Activated naive CD8-positive, alpha-beta T cell treated with anti-CD3 and anti-CD28 coated beads, Interleukin-2, amount 10 ng/mL, durations not matched to agents 7 days and 5 days (primary cell): ENCODE measurements around the gene MANBA. TPM values are rescaled to one million over a fixed set of nuclear protein-coding genes. Genes with fewer than 3 reads are reported as not detected.

ENCODE experiments used
- ATAC-seq: fragments of 150-1000 bp; cut with Tn5 transposase; one replicate; pipeline ENCODE4 v1.10.0; 2021; ENCODE audit warnings: low read depth, moderate library complexity
- POLR2A ChIA-PET: fragments of 350-600 bp; sonication (Branson Sonifier 250); formaldehyde crosslinking; loops from one replicate; lab custom pipeline; 2021; ENCODE audit warnings: antibody characterized with exemption; lab: Charles Lee
- DNase-seq: peaks from one replicate; pipeline ENCODE4 v3.0.0; 2021
- H3K27ac Mint-ChIP-seq: one replicate; pipeline ENCODE4 v1.8.0; 2022; ENCODE audit warnings: mild to moderate bottlenecking, mixed read lengths
- H3K27me3 Mint-ChIP-seq: one replicate; pipeline ENCODE4 v1.8.0; 2022; ENCODE audit warnings: mild to moderate bottlenecking, moderate library complexity, mixed read lengths
- H3K36me3 Mint-ChIP-seq: one replicate; pipeline ENCODE4 v1.8.0; 2021; ENCODE audit warnings: mild to moderate bottlenecking, mixed read lengths
- H3K4me1 Mint-ChIP-seq: one replicate; pipeline ENCODE4 v1.8.0; 2021; ENCODE audit warnings: mixed read lengths
- H3K4me3 Mint-ChIP-seq: one replicate; pipeline ENCODE4 v1.8.0; 2022; ENCODE audit warnings: mild to moderate bottlenecking, moderate library complexity, mixed read lengths
- H3K9me3 Mint-ChIP-seq: one replicate; pipeline ENCODE4 v1.8.0; 2021; ENCODE audit warnings: mixed read lengths
- total RNA-seq, 2 experiments: library from RNA; stranded (reverse); gene quantifications; one replicate each; pipeline ENCODE4 v1.2.3, GENCODE V29; 2021

The MANBA gene
- total RNA-seq, 2 experiments from 2014 or later: 23.8 to 27.2 TPM

GRCh38 chr4:102599455-102599854 is 161.3 kb downstream of the MANBA start:
- H3K36me3 Mint-ChIP-seq: peaks cover 77% of the 10 kb centered on the region
- peaks cover 74% of the 10 kb centered on the region for H3K4me1 Mint-ChIP-seq
- DNase-seq (no peak), ATAC-seq (no peak)
- H3K9me3 Mint-ChIP-seq: peaks cover 7% of the 10 kb centered on the region
- peak overlapping the region; percentile 86 for H3K27ac Mint-ChIP-seq
- no peaks in the 10 kb centered on the region for H3K27me3 Mint-ChIP-seq
- peak overlapping the region; percentile 33 for H3K4me3 Mint-ChIP-seq
- POLR2A ChIA-PET: interaction anchor here (0.6 to 3.8 kb wide), 7 partner anchors 9 to 98 kb away, joined by 3 to 26 read pairs (median 7); no protein-coding TSS in a partner anchor

GRCh38 chr4:102598762-102599374 is 161.9 kb downstream of the MANBA start:
- Mint-ChIP-seq H3K4me3 (peak overlapping the region; percentile 52), H3K4me1 (peaks cover 76% of the 10 kb centered on the region), H3K27ac (peak overlapping the region; percentile 86), H3K27me3 (no peaks in the 10 kb centered on the region), H3K9me3 (peaks cover 7% of the 10 kb centered on the region), H3K36me3 (peaks cover 77% of the 10 kb centered on the region)
- ATAC-seq (no peak), DNase-seq (no peak)
- POLR2A ChIA-PET: interaction anchor here (1.0 to 3.8 kb wide), 7 partner anchors 8 to 21 kb away, joined by 3 to 26 read pairs (median 9); no protein-coding TSS in a partner anchor

- Mint-ChIP-seq H3K9me3 (peaks cover under 1% of the 10 kb centered on the region), H3K36me3 (peaks cover 73% of the 10 kb centered on the region), H3K27ac (peak overlapping the region; percentile 86), H3K4me3 (peak overlapping the region; percentile 52), H3K27me3 (no peaks in the 10 kb centered on the region), H3K4me1 (peaks cover 72% of the 10 kb centered on the region)
- DNase-seq: no peak
- ATAC-seq: peak; percentile 90
- POLR2A ChIA-PET: interaction anchor here (0.7 to 3.8 kb wide), 9 partner anchors 8 to 230 kb away, joined by 3 to 26 read pairs (median 4); no protein-coding TSS in a partner anchor
Observed at GRCh38 chr4:102598086-102598761, 162.5 kb downstream of the MANBA start.

GRCh38 chr4:102596532-102596931 is 164.2 kb downstream of the MANBA start:
- peak overlapping the region; percentile 14 for H3K27ac Mint-ChIP-seq
- DNase-seq (no peak), ATAC-seq (no peak)
- no peaks in the 10 kb centered on the region for H3K27me3 Mint-ChIP-seq
- POLR2A ChIA-PET: interaction anchor here (3.5 to 3.8 kb wide), 2 partner anchors 7 to 10 kb away, joined by 14 to 26 read pairs; no protein-coding TSS in a partner anchor
- peaks cover 78% of the 10 kb centered on the region for H3K36me3 Mint-ChIP-seq
- H3K4me3 Mint-ChIP-seq: no peak overlapping the region
- H3K9me3 Mint-ChIP-seq: no peaks in the 10 kb centered on the region
- peaks cover 82% of the 10 kb centered on the region for H3K4me1 Mint-ChIP-seq

- ATAC-seq (no peak), DNase-seq (no peak)
- Mint-ChIP-seq H3K27ac (peak overlapping the region; percentile 79), H3K9me3 (no peaks in the 10 kb centered on the region), H3K27me3 (no peaks in the 10 kb centered on the region), H3K4me1 (peaks cover 81% of the 10 kb centered on the region), H3K4me3 (peak overlapping the region; percentile 38), H3K36me3 (peaks cover 81% of the 10 kb centered on the region)
- POLR2A ChIA-PET: no interaction called here
Observed at GRCh38 chr4:102594000-102594399, 166.8 kb downstream of the MANBA start.

- no peaks in the 10 kb centered on the region for H3K27me3 Mint-ChIP-seq
- H3K36me3 Mint-ChIP-seq: peaks cover 81% of the 10 kb centered on the region
- DNase-seq (no peak), ATAC-seq (no peak)
- H3K4me1 Mint-ChIP-seq: peaks cover 80% of the 10 kb centered on the region
- POLR2A ChIA-PET: interaction anchor here (1.2 kb wide), 1 partner anchor 92 kb away, joined by 3 read pairs; no protein-coding TSS in a partner anchor
- peak overlapping the region; percentile 73 for H3K27ac Mint-ChIP-seq
- no peaks in the 10 kb centered on the region for H3K9me3 Mint-ChIP-seq
- peak overlapping the region; percentile 67 for H3K4me3 Mint-ChIP-seq
Observed at GRCh38 chr4:102593147-102593546, 167.6 kb downstream of the MANBA start.

- ATAC-seq: no peak
- no peak for DNase-seq
- H3K9me3 Mint-ChIP-seq: no peaks in the 10 kb centered on the region
- peak overlapping the region; percentile 73 for H3K27ac Mint-ChIP-seq
- POLR2A ChIA-PET: no interaction called here
- H3K4me3 Mint-ChIP-seq: peak overlapping the region; percentile 67
- H3K4me1 Mint-ChIP-seq: peaks cover 80% of the 10 kb centered on the region
- H3K27me3 Mint-ChIP-seq: no peaks in the 10 kb centered on the region
- H3K36me3 Mint-ChIP-seq: peaks cover 79% of the 10 kb centered on the region
Observed at GRCh38 chr4:102592256-102592655, 168.5 kb downstream of the MANBA start.

- H3K36me3 Mint-ChIP-seq: peaks cover 67% of the 10 kb centered on the region
- POLR2A ChIA-PET: interaction anchor here (1.2 to 3.0 kb wide), 2 partner anchors 8 to 23 kb away, joined by 6 to 14 read pairs; no protein-coding TSS in a partner anchor
- peak overlapping the region; percentile 56 for H3K4me3 Mint-ChIP-seq
Observed at GRCh38 chr4:102589743-102590142, 171.0 kb downstream of the MANBA start.

GRCh38 chr4:102586644-102587021 is 174.1 kb downstream of the MANBA start:
- no peaks in the 10 kb centered on the region for H3K27me3 Mint-ChIP-seq
- H3K4me1 Mint-ChIP-seq: peaks cover 69% of the 10 kb centered on the region
- POLR2A ChIA-PET: interaction anchor here (0.9 to 3.7 kb wide), 8 partner anchors 12 to 282 kb away, joined by 3 to 26 read pairs (median 4); partner anchors contain the start of gene CISD2
- DNase-seq: peak; percentile 69
- peak overlapping the region; percentile 91 for H3K27ac Mint-ChIP-seq
- no peaks in the 10 kb centered on the region for H3K9me3 Mint-ChIP-seq
- peak overlapping the region; percentile 65 for H3K4me3 Mint-ChIP-seq
- peak; percentile 82 for ATAC-seq
- peaks cover 62% of the 10 kb centered on the region for H3K36me3 Mint-ChIP-seq

More at GRCh38 chr4:102589743-102590142, 171.0 kb downstream of the MANBA start:
- peak; percentile 31 for ATAC-seq
- peaks cover 81% of the 10 kb centered on the region for H3K4me1 Mint-ChIP-seq
- no peak for DNase-seq
- H3K27ac Mint-ChIP-seq: peak overlapping the region; percentile 52
- no peaks in the 10 kb centered on the region for H3K9me3 Mint-ChIP-seq
- H3K27me3 Mint-ChIP-seq: no peaks in the 10 kb centered on the region

GRCh38 chr4:102586002-102586643 is 174.6 kb downstream of the MANBA start:
- Mint-ChIP-seq H3K36me3 (peaks cover 59% of the 10 kb centered on the region), H3K9me3 (no peaks in the 10 kb centered on the region), H3K27me3 (no peaks in the 10 kb centered on the region), H3K4me3 (peak overlapping the region; percentile 65), H3K4me1 (peaks cover 67% of the 10 kb centered on the region), H3K27ac (peak overlapping the region; percentile 91)
- POLR2A ChIA-PET: interaction anchor here (0.9 to 3.7 kb wide), 8 partner anchors 12 to 283 kb away, joined by 3 to 26 read pairs (median 4); partner anchors contain the start of gene CISD2
- ATAC-seq: peak; percentile 57
- no peak for DNase-seq

- Mint-ChIP-seq H3K27me3 (no peaks in the 10 kb centered on the region), H3K4me1 (peaks cover 63% of the 10 kb centered on the region), H3K4me3 (no peak overlapping the region), H3K36me3 (peaks cover 56% of the 10 kb centered on the region), H3K9me3 (no peaks in the 10 kb centered on the region), H3K27ac (peak overlapping the region; percentile 91)
- POLR2A ChIA-PET: interaction anchor here (0.9 to 3.7 kb wide), 5 partner anchors 13 to 284 kb away, joined by 3 to 26 read pairs (median 5); partner anchors contain the start of gene CISD2
- ATAC-seq (no peak), DNase-seq (no peak)
Observed at GRCh38 chr4:102585329-102585728, 175.4 kb downstream of the MANBA start.

- no peak overlapping the region for H3K4me3 Mint-ChIP-seq
- DNase-seq: no peak
- peaks cover 63% of the 10 kb centered on the region for H3K4me1 Mint-ChIP-seq
- peaks cover 48% of the 10 kb centered on the region for H3K36me3 Mint-ChIP-seq
- no peaks in the 10 kb centered on the region for H3K27me3 Mint-ChIP-seq
- POLR2A ChIA-PET: interaction anchor here (1.2 to 3.7 kb wide), 2 partner anchors 14 to 28 kb away, joined by 5 to 26 read pairs; no protein-coding TSS in a partner anchor
- H3K9me3 Mint-ChIP-seq: no peaks in the 10 kb centered on the region
- no peak for ATAC-seq
- H3K27ac Mint-ChIP-seq: no peak overlapping the region
Observed at GRCh38 chr4:102584091-102584490, 176.7 kb downstream of the MANBA start.
